ENCODE data around the gene CGREF1. TPM values are rescaled to one million over a fixed set of nuclear protein-coding genes. Genes with fewer than 3 reads are reported as not detected.

The CGREF1 gene
- total RNA-seq, 1 experiment from 2014 or later: 2.1 TPM

GRCh38 chr2:27081984-27082772 is 36.8 kb downstream of the CGREF1 start:
- H4K91ac ChIP-seq (ENCODE audit: insufficient read length, low read depth, low read length): no peak overlapping the region
- no peaks in the 10 kb centered on the region for H3K79me1 ChIP-seq (ENCODE audit: insufficient read depth, low read depth, low read length, poor library complexity, severe bottlenecking)
- H2AK5ac ChIP-seq (ENCODE audit: insufficient read length, low read length): no peak overlapping the region
- no peak overlapping the region for H3K4me2 ChIP-seq (ENCODE audit: insufficient read depth, insufficient read length, low read length)
- no peak overlapping the region for H3K27ac Mint-ChIP-seq
- H3K4ac ChIP-seq (ENCODE audit: low read depth, low read length): no peak overlapping the region
- H3K9me3 ChIP-seq (ENCODE audit: control insufficient read depth, low read depth, low read length): no peaks in the 10 kb centered on the region
- H3K56ac ChIP-seq (ENCODE audit: insufficient read length, low read depth, low read length): no peak overlapping the region
- no peak overlapping the region for H2BK15ac ChIP-seq (ENCODE audit: low read depth, low read length)
- no peaks in the 10 kb centered on the region for H4K20me1 ChIP-seq (ENCODE audit: control insufficient read depth, insufficient read depth, insufficient read length)
- no peak for DNase-seq
- no peak overlapping the region for H3K23ac ChIP-seq (ENCODE audit: insufficient read length, low read depth, low read length)
- H3T11ph ChIP-seq (ENCODE audit: low read length): no peak overlapping the region
- no peaks in the 10 kb centered on the region for H3K27me3 ChIP-seq (ENCODE audit: insufficient read depth, low read length)
- H2BK12ac ChIP-seq (ENCODE audit: insufficient read length, low read depth, low read length): no peak overlapping the region
- peaks cover 11% of the 10 kb centered on the region for H3K23me2 ChIP-seq (ENCODE audit: insufficient read length, low read depth, low read length, poor library complexity, severe bottlenecking)
- no peak overlapping the region for H2AFZ ChIP-seq (ENCODE audit: low read length)
- H3K27me3 Mint-ChIP-seq (ENCODE audit: low read depth): peaks cover 20% of the 10 kb centered on the region
- no peak overlapping the region for H4K5ac ChIP-seq (ENCODE audit: insufficient read length, low read depth, low read length)
- H3K79me2 ChIP-seq (ENCODE audit: insufficient read depth, low read length): no peaks in the 10 kb centered on the region
- H3K4me1 ChIP-seq (ENCODE audit: insufficient read depth, low read length): no peaks in the 10 kb centered on the region
- peak overlapping the region in 1 of 2 experiments; percentile 75; a peak in 2 of 5 replicates for H3K4me3 Mint-ChIP-seq
- no CpG with 5 or more reads among the region's 38 CpGs for WGBS (ENCODE audit: extremely low coverage, insufficient read length, low lambda C conversion rate)
- no peak overlapping the region for H2BK5ac ChIP-seq (ENCODE audit: insufficient read length, low read length)
- H2BK120ac ChIP-seq (ENCODE audit: low read depth, low read length, poor library complexity, severe bottlenecking): no peak overlapping the region
- no peaks in the 10 kb centered on the region for H3K9me3 Mint-ChIP-seq
- H4K8ac ChIP-seq (replicated peaks; ENCODE audit: insufficient read length, low read depth, low read length): no peak overlapping the region
- H3K4me1 Mint-ChIP-seq: peaks cover 20 to 45% of the 10 kb centered on the region in 2 experiments
- H3K27ac ChIP-seq (ENCODE audit: insufficient read length, low read depth, low read length): no peak overlapping the region
- TF ChIP-seq CTCF (conservative IDR thresholded peaks at IDR 0.05): no peak
- H2BK20ac ChIP-seq (ENCODE audit: low read depth, low read length, poor library complexity, severe bottlenecking): no peak overlapping the region
- H3K9ac ChIP-seq (ENCODE audit: extremely low read depth, insufficient read length, low read length): no peak overlapping the region
- H3K18ac ChIP-seq (ENCODE audit: insufficient read length, low read depth, low read length): no peak overlapping the region
- no peaks in the 10 kb centered on the region for H3K36me3 Mint-ChIP-seq (ENCODE audit: insufficient read depth in 1 of 3, low read depth in 3 of 3)
- no peak overlapping the region; the same call in 1 of the 2 replicates for H3K14ac ChIP-seq (ENCODE audit: insufficient read depth, low read length)

All from H9 (cell line).